Measurements from ENCODE around the gene ETNK1.

ETNK1 gene

DNA sequence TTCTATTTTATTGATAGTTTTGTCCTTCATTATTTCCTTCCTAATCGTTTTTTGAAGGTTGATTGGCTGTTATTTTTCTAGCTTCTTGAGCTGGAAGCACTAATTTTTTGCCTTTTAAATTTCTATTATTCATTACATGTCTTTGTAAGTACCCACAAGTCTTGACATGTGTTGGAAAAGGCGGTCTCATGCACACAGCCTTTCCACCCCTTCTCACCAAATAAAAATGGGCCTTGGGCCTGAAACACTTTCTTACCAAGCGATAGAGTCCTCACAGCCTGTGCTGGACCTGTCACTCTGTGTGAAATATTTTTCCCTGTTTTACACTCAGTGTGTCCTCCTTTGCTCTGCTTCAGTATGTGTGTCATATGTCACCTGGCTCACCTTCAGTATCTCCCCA lies 9.9 kb downstream of the ETNK1 start:
- no peak for DNase-seq (ENCODE audit: low read depth in 2 of 2)

DNA sequence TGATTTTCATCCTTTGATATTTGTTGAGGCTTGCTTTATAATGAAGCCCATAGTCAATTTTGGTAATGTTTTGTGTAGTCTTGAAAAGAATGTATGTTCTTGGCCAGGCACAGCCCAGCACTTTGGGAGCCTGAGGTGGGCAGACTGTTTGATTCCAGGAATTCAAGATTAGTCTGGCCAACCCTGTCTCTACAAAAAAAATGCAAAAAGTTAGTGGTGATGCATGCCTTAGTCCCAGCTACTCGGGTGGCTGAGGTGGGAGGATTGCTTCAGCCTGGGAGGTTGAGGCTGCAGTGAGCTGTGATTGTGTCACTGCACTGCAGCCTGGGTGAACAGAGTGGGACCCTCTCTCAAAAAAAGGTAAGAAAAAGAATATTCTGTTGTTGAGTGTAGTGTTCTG lies 10.8 kb downstream of the ETNK1 start:
- no peak for DNase-seq (ENCODE audit: low read depth in 2 of 2)

- no peak for DNase-seq (ENCODE audit: low read depth in 2 of 2)
These were observed 15.9 kb downstream of the ETNK1 start for GRCh38 chr12:22640851-22641250.

- DNase-seq (ENCODE audit: low read depth in 2 of 2), result no peak
These were observed 16.5 kb downstream of the ETNK1 start for GRCh38 chr12:22641353-22642053.

- no peak for DNase-seq (ENCODE audit: low read depth in 2 of 2)
These were observed 23.7 kb downstream of the ETNK1 start for GRCh38 chr12:22648668-22649067.

DNA sequence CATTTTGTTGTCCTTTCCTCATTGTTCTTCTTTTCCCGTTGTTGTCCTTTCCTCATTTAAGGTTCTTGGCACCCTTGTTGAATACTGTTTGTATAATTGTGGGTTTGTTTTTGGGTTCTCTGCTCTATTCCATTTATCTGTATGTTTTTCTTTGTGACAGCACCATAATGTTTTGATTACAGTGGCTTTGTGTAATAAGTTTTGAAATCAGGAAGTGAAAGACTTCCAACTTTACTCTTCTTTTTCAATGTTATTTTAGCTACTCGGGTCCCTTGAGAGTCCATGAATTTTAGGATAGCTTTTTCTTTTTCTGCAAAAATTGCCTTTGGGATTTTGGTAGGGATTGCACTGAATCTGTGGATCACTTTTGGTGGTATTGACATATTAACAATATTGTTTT lies 28.1 kb downstream of the ETNK1 start:
- DNase-seq (ENCODE audit: low read depth in 2 of 2), result peak in 1 of 2 experiments; percentile 16

GRCh38 chr12:22653791-22654190 lies 28.8 kb downstream of the ETNK1 start:
- DNase-seq (ENCODE audit: low read depth in 2 of 2), result no peak

DNA sequence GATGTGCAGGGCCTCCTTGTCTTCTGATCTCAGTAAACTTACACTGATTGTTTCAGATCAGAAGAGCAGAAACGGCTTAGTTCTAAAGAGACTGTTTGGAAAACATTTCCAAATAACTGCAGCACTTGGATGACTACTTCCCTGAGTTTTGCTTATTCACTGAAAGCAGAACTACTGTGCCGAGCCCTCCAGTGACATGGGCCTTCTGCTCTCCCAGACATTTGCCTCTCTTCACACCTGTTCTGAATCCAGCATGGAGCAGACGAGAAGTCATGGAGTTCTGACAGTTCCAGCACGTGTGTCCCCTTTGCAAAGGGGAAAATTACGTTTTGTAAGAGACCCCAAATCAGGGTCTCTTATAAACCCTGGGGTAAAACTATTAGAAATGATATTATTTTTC lies 31.4 kb downstream of the ETNK1 start:
- no peak for DNase-seq (ENCODE audit: low read depth in 2 of 2)

GRCh38 chr12:22656831-22657230 lies 31.9 kb downstream of the ETNK1 start:
- no peak for DNase-seq (ENCODE audit: low read depth in 2 of 2)

GRCh38 chr12:22657538-22657937 lies 32.6 kb downstream of the ETNK1 start:
- no peak for DNase-seq (ENCODE audit: low read depth in 2 of 2)

DNA sequence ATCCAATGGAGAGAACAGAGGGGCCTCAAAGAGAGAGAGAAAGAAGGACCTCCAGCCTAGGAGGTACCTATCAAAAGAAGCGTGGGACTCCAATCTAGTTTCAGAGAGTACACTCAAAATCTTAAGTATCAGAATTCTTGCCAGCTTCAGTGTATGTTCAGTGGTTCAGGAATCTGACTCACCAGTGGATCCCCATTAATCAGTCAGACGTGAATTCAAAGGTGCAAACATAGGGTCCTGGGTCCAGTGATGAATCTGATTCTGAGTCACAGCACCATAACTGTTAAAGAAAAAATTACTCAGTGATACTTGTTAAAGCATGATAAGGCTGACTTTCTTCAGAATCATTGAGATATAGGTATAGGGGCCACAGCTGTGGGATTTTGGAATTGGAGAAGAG lies 33.2 kb downstream of the ETNK1 start:
- DNase-seq (ENCODE audit: low read depth in 2 of 2), result peak; percentile 40 to 52

DNA sequence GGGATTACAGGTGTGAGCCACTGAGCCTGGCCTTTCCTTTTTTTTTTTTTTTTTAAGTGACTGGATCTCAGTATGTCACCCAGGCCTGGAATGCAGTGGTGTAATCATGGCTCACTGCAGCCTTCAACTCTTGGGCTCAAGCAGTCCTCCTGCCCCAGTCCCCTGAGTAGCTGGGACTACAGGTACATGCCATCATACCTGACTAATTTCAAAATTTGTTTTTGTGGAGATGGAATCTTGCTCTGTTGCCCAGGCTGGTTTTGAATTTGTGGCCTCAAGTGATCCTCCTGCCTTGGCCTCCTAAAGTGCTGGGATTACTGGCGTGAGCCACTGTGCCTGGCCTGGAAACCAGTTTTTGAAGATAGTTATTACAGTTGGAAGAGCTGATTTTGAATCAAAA lies 37.4 kb downstream of the ETNK1 start:
- DNase-seq (ENCODE audit: low read depth in 2 of 2), result no peak

DNA sequence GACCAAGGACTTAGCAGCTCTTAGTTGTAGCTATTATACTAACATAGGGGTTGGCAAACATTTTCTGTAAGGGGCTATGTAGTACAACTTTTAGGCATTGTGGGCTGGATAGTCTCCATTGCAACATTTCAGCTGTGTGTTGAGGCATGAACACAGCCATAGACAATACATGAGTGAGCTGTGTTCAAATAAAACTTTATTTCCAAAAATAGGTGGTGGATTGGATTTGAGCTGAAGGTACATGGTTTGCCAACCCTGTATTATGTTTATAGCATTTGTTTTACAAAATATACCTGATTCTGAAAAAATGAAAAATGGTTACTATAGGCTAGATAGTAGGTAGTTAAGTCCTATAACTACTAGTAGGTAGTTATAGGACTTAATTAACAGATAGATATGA lies 40.5 kb downstream of the ETNK1 start:
- no peak for DNase-seq (ENCODE audit: low read depth in 2 of 2)

GRCh38 chr12:22667122-22667521 lies 42.2 kb downstream of the ETNK1 start:
- no peak for DNase-seq (ENCODE audit: low read depth in 2 of 2)

GRCh38 chr12:22668441-22668840 lies 43.5 kb downstream of the ETNK1 start:
- DNase-seq (ENCODE audit: low read depth in 2 of 2), result no peak

DNA sequence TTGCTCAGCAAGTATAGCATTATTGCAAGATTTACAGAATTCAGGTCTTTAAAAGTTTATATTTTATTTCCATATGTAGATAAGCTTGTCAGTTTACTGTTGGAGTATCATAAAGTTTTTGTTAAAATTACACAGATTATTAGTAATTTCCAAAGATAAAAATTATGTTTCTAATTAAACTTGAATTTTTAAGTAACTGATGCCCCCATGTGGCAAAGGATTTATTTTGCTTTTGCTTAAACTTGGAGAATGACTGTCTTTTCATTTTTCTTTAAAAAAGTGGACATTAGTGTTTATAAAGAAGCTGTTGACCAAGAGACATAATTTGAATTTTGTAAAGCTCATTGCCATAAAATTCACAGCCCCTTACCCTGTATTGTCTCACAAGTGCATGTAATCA lies 45.8 kb downstream of the ETNK1 start:
- DNase-seq (ENCODE audit: low read depth in 2 of 2), result no peak

GRCh38 chr12:22672951-22673350 lies 48.0 kb downstream of the ETNK1 start:
- DNase-seq (ENCODE audit: low read depth in 2 of 2), result peak; percentile 73

DNA sequence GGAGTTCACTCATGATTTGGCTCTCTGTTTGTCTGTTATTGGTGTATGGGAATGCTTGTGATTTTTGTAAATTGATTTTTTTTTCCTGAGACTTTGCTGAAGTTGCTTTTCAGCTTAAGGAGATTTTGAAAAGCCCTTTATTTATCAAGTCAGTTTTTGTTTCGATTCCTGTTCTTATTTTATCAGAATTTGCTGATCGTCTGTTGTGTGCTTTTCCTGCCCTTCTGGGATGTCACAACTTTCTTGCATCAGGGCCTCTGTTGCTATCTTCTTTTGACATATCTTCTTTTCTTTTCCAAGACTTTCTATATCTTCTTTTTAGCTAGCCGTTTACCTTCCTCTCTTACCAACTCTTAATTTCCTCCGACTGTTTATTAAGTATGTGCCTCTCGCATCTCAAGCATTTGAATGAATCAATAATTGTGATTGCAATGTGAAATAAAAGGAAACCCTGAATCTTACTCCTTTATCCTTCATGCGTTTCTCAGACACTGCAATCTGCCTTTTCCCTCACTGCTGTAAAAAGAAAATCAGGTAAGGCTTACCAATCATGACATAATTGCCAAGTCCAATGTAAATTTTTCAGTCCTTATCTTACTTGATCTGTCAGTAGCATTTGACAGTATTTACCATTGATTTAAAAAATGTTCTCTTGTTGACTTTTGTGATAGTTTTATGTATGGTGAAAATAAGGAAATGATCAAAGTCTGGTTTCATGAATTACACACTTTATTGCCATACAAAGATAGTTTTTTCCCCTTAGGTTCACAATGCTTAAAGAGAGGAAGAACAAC lies 53.0 kb downstream of the ETNK1 start:
- DNase-seq (ENCODE audit: low read depth in 2 of 2), result no peak

DNA sequence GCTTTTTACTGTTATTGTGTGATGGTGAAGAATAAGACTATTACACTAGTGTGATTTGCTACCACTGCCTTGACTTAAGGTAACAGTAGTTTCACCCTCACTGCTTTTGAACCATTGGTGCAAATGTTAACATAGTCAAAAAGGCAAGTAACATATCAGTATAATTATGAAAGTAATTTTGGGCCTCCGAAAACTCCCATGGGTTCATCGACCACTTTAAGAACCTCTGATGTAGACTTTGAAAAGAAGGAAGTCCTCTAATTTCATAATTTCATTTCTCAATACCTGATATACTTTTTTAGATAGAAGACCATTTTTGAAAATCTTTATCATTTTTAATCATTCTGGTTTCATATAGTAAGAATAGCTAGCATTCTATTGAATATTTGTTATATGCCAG lies 57.7 kb downstream of the ETNK1 start:
- DNase-seq (ENCODE audit: low read depth in 2 of 2), result no peak

GRCh38 chr12:22683131-22683530 lies 58.2 kb downstream of the ETNK1 start:
- DNase-seq (ENCODE audit: low read depth in 2 of 2), result no peak

GRCh38 chr12:22684140-22685118 lies 59.5 kb downstream of the ETNK1 start:
- peak; percentile 14 to 16 for DNase-seq (ENCODE audit: low read depth in 2 of 2)

DNA sequence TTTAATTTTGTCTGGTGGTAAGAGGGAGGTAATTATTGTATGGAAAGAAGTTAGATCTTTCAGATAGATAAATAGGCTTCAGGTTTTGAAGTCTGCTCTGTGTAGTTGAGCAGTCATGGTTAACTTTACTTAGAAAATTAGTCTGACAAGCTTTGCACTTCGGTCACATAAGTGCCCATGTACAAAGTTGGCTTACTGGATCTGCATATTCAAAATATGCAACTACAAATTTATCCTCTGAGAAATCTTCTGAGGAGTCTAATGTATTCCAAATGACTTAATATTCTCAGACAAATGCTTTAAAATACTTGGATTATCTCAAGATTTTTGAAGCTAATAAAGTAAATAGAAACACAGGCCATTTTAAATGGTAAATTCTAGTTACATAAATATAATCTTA lies 61.2 kb downstream of the ETNK1 start:
- DNase-seq (ENCODE audit: low read depth in 2 of 2), result no peak

Data from fibroblast of skin of left quadriceps (primary cell).